Umbilical cord (tissue), 2 donors: ENCODE results near the gene PRKRIP1. TPM values are rescaled to one million over a fixed set of nuclear protein-coding genes. Genes with fewer than 3 reads are reported as not detected.
A peak's percentile ranks its signal among the peaks of the same experiment; 100 is the strongest.
"Not testable (repeated sequence)": the region's sequence is repeated elsewhere in the genome, so short reads cannot be mapped to it uniquely, and the experiment has no call there.

Experiments
- DNase-seq: peaks from one replicate; pipeline ENCODE4 v3.0.0-alpha.2; 2015; ENCODE audit warnings: low spot score
- total RNA-seq: library from RNA; depleted of rRNA; stranded (reverse); fragments of >200 nt; gene quantifications from one replicate; pipeline ENCODE4 v1.2.3, GENCODE V29; 2014; ENCODE audit warnings: low replicate concordance; ENCODE audit not compliant: insufficient read depth

PRKRIP1 gene
- total RNA-seq, 1 donor from 2014 or later, result 21.2 TPM

DNA sequence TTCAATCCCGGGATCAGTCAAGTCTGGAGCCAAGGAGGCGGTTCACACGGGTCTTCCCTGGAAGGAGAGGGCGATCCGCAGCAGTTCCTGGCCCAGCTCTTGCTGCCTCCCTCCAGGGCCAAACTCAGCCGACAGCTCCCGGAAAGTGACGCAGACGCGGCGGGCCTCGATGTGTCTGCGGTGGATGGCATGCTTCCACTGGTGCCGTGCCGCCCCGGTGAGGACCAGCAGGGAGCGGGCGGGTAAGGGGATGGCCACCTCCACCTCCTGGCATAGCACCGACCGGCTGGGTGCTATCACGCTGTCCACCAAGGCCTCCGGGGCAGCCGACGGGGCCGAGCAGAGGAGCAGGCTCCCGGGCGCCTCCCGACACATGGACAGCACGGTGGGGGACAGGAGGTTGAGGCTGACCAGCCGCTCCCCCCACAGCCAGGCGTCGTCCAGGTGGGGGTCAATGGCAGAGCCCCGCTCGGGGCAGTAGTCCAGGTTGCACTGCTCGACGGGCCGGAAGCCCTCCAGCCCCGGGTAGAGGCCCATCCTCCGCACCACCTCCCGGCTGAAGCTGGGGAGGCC, 61.3 kb downstream of the PRKRIP1 start:
- no peak for DNase-seq

DNA sequence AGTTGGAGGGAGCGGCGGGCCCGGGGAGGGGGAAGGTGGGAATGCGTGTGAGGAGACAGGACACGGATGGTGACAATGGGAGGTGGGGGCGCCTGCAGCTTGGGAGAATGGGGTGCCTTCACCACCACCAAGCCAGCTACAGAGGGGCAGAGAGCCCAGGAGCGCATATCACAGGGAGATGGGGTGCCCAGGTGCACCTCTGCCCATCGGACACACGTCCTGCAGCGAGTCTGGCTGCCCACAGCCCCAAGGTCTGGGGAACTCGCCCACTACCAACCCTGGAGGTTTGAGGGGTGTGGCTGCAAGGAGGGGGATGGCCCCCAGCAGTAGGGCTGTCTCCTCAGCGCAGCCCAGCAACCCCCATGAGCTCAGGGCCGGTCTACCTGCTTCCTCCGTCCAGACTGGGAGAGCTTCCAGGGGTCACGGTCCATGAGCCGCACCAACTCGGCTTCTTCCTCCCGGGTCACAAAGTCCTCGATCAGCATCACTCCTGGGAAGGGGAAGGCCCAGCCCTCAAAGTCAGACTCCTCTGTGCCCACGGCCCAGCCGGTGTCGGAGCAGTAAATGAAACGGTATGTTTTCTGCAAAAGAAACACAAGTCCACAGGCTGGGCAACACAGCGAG, 63.2 kb downstream of the PRKRIP1 start:
- no peak for DNase-seq

GRCh38 chr7:102460467-102460866, 64.3 kb downstream of the PRKRIP1 start:
- DNase-seq, result no peak

GRCh38 chr7:102463841-102464576, 67.8 kb downstream of the PRKRIP1 start:
- DNase-seq, result peak; percentile 18

DNA sequence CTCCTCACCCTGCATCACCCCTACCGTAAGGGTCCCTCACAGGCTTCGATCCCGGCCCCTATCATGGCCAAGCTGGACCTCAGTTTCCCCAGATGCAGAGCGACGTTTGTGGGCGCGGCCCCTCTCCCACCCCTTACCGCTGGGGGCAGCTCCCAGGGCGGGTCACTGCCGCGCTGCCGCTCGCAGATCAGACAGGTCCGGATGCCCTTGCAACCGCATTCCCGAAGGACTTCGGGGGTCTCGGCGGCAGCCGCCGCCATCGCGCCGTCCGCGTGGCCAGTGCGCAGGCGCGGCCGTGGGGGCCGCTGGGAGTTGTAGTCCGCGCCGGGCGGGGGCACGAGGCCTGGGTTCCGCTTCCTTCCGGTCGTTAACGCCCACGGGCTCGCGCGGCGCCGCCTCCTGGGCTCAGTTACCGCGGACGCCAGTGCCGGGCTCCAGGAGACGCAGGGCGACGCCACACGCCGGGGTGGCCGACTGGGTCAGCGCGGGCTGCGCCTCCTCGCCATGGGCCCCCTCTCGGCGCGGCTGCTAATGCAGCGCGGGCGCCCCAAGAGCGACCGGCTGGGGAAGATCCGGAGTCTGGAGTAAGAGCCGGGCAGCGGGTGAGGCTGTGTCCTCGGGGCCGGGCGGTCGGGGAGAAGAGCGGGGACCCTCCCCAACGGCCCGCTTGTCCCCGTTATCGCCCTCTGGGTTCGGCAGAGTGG, 68.6 kb downstream of the PRKRIP1 start, which contains the start of the genes ALKBH4 and LRWD1:
ALKBH4 (minus strand) TSS at position 287 of the 704 bp plus-strand sequence; CDS start at position 260, 27 bp downstream.
LRWD1 (plus strand) TSS at position 408 of the 704 bp plus-strand sequence; CDS start at position 505, 97 bp downstream.
- DNase-seq, result peak; percentile 95

GRCh38 chr7:102466097-102466496, 69.9 kb downstream of the PRKRIP1 start:
- no peak for DNase-seq

DNA sequence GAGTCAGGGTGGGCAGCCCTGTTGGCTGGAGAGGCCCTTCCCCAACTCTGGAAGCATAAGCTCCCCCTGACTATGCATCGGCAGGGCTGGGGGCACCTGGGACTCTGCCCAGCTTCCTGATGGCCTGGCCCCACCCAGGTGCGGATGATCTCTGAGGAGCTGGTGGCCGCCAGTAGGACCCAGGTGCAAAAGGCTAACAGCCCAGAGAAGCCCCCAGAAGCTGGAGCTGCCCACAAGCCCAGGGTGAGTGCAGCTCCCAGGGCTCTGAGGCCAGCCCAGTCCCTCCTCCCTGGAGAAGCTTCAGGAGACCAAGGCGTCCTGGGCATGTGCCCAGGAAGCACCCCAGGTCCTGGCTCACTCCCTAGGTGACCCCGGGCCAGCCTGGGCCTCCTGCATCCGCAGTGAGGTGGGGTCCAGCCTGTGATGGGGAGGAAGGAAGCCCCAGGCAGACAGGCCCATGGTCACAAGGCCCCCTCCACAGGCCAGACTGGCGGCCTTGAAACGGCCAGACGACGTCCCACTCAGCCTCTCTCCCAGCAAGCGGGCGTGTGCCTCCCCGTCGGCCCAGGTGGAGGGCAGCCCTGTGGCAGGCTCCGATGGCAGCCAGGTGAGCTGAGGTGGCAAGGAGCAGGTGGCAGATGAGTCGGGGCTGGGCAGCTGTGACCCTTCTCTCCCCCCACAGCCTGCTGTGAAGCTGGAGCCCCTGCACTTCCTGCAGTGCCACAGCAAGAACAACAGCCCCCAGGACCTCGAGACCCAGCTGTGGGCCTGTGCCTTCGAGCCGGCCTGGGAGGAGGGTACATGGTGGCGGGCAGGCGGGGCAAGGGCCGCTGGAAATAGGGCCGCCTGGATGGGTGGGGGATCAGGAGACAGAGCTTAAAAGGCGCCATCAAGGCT, 71.7 kb downstream of the PRKRIP1 start:
- no peak for DNase-seq

DNA sequence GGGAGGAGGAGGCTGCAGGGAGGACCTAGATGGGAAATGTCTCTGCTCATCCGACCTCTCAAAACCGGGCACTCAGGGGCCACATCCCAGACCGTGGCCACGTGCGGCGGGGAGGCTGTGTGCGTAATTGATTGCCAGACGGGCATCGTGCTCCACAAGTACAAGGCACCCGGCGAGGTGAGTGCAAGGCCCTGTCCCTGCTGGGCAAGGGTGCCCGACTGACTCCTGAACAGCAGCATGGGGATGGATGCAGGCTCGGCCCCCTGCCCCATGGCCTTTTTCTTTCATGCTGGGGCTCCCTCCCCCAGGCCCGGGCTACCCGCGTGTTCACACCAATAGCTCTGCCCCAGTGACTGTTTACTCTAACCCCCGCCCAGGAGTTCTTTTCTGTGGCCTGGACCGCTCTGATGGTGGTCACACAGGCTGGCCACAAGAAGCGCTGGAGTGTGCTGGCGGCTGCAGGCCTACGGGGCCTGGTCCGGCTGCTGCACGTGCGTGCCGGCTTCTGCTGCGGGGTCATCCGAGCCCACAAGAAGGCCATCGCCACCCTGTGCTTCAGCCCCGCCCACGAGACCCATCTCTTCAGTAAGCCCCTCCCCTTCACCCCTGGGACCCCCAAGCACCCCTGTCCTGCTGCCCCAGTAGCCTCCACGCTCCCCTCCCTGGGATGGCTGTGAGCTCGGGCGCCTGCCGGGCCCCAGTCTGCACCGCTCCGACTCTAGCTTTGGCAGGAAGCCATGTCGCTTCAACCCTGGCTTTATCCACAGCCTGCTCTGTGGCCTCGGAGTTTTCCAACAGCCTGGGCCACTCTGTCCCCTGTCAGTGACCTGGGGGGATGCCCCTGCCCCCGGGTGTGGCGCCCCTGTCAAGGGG, 72.6 kb downstream of the PRKRIP1 start:
- no peak for DNase-seq

- DNase-seq, result no peak
These were observed 73.3 kb downstream of the PRKRIP1 start for GRCh38 chr7:102469351-102469971.

DNA sequence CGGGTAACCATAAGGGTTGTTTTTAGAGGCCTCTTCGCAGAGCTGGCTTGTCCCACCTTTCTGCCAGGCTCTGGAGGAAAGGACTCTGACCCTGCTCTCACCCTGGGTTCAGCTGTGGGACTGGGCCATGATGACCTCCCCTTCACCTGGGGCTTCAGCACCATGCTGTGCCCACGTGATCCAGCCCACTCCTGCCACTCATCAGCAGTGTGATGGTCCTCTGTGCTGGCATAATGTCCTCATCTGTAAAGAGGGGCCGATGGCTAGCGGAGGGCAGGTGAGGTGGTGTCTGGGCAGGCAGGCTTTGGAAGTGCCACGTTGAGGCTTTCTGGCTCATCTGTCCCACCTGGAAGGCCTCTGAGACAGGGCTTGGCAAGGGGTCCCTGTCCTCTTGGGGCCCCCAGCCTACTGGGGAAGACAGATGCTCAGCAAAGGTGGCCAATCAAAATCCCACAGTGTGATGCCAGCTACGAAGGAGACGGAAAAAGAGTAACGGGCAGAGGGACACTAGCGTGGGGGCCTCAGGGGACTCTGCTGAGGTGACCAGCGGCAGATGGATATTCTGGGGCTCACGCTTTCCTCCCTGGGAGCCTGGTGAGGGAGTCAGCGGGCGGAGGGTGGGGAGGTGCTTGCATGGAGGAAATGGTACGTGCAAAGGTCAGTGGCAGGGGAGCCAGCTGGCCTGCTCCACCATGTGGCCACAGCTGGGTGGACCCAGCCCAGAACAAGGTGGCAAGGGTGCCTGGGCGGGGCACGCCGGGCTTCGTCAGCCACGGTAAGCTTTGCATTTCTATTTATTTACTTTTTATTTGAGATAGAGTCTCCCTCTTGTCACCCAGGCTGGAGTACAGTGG, 74.0 kb downstream of the PRKRIP1 start:
- no peak for DNase-seq

GRCh38 chr7:102471791-102472125, 75.6 kb downstream of the PRKRIP1 start:
- DNase-seq, result no peak

GRCh38 chr7:102472126-102473041, 76.2 kb downstream of the PRKRIP1 start:
- no peak for DNase-seq

- no peak for DNase-seq
These were observed 77.3 kb downstream of the PRKRIP1 start for GRCh38 chr7:102473271-102473991.

DNA sequence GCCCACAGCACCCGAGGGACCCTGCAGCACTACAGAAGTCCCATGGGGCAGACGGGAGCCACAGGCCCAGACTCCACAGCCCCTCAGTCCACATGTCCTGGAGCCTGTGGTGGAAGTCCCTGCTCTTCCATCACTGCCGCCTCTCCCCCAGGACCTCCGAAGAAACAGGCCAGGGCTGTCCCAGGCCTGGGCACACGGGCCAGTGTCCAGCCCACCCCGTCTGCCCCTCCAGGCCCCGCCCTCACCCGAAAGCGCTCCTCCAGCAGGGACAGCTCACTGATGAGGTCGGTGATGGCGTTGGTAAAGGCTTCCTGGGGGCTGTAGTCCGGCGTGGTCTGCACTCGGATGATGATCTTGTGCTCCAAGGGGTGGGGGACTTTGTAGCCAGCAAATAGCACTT, 78.0 kb downstream of the PRKRIP1 start:
- not testable (repeated sequence) for DNase-seq

DNA sequence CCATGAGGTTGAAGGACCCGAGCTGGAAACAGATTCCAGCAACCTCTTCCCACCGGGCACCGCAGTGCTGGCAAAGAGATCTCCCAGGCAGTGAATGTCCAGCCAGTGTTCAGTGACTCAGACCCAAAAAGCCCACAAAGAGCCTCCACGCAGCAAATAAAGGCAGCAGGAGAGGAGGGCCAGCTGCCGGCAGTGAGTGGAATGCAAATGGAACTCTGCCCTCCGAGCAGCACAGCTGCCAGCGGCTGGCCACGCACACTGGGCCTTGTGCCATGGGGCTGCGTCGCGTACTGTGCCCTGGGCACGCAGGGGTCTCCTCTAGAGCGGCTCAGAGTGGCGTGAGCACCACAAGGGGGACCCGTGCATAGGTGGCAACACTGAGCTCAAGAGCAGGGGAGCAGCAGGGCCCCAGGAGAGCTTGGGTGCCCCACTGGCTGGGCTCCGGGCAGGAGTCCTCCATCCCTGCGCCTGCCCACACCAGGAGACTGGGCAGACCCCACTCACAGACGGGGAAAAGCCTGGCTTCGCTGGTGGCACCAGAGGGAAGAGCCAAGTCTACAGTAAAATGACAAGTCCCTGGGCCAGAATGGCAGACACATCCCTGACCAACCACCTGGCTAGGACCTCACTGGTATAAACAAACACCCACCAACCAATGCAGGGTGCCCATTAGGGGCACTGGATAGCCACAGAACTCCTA, 78.7 kb downstream of the PRKRIP1 start:
- not testable (repeated sequence) for DNase-seq
